Endothelial cell of umbilical vein (primary cell): Measurements from ENCODE around the gene C1QC.

Experiments
- EZH2 ChIP-seq: IDR thresholded peaks from 2 replicates; pipeline ENCODE4 v1.6.1; 2012; ENCODE audit warnings: borderline replicate concordance, low read depth, mild to moderate bottlenecking, moderate library complexity, low read length, inconsistent platforms; ENCODE audit not compliant: severe bottlenecking
- POLR2A ChIP-seq: IDR thresholded peaks from 2 replicates; pipeline ENCODE4 v1.6.1; 2012; ENCODE audit warnings: low read depth, mild to moderate bottlenecking, control low read depth, low read length
- TF ChIP-seq, protein P1 (sequence below), 2 donors: IDR thresholded peaks; 1 replicate in 1 of 2; 2 replicates in 1 of 2; pipeline ENCODE4 v1.5.1; 2011; ENCODE audit warnings: low read length in 2 of 2, mild to moderate bottlenecking in 2 of 2, moderate library complexity in 2 of 2, control low read depth in 1 of 2, inconsistent platforms in 1 of 2, low read depth in 1 of 2; ENCODE audit not compliant: insufficient read depth in 1 of 2; ENCODE audit errors: extremely low read depth in 1 of 2

- TF ChIP-seq, protein P1, sequence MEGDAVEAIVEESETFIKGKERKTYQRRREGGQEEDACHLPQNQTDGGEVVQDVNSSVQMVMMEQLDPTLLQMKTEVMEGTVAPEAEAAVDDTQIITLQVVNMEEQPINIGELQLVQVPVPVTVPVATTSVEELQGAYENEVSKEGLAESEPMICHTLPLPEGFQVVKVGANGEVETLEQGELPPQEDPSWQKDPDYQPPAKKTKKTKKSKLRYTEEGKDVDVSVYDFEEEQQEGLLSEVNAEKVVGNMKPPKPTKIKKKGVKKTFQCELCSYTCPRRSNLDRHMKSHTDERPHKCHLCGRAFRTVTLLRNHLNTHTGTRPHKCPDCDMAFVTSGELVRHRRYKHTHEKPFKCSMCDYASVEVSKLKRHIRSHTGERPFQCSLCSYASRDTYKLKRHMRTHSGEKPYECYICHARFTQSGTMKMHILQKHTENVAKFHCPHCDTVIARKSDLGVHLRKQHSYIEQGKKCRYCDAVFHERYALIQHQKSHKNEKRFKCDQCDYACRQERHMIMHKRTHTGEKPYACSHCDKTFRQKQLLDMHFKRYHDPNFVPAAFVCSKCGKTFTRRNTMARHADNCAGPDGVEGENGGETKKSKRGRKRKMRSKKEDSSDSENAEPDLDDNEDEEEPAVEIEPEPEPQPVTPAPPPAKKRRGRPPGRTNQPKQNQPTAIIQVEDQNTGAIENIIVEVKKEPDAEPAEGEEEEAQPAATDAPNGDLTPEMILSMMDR (IDR thresholded peaks at IDR 0.05; ENCODE audit: extremely low read depth in 1 of 2, insufficient read depth in 1 of 2, low read depth in 1 of 2, low read length in 2 of 2) = no peak
- TF ChIP-seq POLR2A (no peak), EZH2 (no peak)
Observed at GRCh38 chr1:22606161-22606560, 37.3 kb upstream of the C1QC start.
